VCaP (cell line): ENCODE measurements around the gene SOX10.

Experiments used
- H3K27ac ChIP-seq: fragments of 450-650 bp; 2 replicates; pipeline ENCODE4 v1.5.1; 2017
- TF ChIP-seq, protein P1 (sequence below): fragments of 450-650 bp; conservative IDR thresholded peaks from 2 replicates; pipeline ENCODE4 v1.5.1; 2017; ENCODE audit warnings: mild to moderate bottlenecking, moderate library complexity

The SOX10 gene

DNA sequence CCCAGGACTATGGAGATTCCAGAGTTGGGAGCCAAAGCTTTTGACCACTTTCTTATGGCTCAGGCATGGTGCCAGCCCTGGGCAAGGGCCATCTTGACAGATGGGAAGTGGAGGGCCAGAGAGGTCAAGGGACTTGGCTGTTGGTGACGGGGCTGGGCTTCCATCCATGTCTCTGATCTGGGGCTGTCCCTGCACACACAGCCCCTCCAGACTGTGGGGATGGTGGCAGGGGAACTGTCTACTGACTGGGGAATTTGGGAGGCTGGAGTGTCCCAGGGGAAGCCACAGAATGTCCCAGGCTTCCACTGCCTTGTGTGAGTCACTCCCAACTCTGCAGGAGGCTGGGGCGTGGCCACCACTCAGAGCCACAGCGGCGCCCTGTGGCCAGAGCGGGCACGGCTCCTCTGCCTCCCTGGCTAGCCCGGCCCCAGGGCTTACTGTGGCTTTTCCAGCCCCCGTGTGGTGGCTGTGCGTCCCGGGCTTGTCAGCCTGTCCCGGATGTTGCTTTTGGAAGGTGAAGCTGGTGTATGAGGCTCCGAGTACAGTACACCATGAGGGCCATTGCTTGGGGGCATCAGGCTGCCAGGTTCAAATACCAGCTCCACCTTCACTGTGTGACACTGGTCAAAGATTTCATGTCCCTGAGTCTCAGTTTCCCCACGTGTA, 50.5 kb downstream of the SOX10 start:
- H3K27ac ChIP-seq = peak overlapping the region; percentile 49
- TF ChIP-seq, protein P1, sequence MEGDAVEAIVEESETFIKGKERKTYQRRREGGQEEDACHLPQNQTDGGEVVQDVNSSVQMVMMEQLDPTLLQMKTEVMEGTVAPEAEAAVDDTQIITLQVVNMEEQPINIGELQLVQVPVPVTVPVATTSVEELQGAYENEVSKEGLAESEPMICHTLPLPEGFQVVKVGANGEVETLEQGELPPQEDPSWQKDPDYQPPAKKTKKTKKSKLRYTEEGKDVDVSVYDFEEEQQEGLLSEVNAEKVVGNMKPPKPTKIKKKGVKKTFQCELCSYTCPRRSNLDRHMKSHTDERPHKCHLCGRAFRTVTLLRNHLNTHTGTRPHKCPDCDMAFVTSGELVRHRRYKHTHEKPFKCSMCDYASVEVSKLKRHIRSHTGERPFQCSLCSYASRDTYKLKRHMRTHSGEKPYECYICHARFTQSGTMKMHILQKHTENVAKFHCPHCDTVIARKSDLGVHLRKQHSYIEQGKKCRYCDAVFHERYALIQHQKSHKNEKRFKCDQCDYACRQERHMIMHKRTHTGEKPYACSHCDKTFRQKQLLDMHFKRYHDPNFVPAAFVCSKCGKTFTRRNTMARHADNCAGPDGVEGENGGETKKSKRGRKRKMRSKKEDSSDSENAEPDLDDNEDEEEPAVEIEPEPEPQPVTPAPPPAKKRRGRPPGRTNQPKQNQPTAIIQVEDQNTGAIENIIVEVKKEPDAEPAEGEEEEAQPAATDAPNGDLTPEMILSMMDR = peak; percentile 97

DNA sequence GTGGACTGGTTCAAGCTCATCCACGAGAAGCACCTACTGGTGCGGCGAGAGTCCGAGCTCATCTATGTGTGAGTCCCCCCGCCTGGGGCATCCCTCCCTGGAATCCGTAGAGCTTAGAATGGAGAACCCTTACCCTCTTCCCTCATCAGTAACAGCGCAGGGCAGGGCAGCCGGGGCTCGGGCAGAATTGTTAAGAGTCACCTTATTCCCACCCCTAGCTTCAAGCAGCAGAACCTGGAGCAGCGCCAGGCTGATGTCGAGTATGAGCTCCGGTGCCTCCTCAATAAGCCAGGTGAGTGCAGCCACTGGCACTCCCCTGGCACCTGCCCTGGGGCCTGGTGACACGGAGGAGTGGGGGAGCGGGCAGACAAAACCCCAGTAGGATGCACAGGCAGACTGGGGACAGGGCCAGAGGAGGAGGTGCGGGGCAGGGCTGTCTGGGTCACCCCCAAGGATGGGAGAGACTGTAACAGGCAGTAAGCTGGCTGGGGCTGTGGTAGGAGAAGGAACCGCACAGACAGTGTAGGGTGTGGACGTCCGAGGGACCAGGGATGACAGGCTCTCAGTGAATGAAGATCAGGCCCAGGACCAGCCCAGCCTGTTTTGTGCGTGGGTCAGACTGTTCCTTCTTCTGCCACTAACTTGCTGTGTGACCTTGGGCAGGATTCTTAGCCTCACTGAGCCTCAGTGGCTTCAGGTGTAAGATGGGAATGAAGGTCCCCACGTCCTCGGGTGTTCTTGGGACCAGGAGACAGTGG, 51.4 kb downstream of the SOX10 start:
- TF ChIP-seq, protein P1 = no peak
- H3K27ac ChIP-seq = 0 out of 2 replicates have a peak overlapping the region, but pooled peaks have one; percentile 49

DNA sequence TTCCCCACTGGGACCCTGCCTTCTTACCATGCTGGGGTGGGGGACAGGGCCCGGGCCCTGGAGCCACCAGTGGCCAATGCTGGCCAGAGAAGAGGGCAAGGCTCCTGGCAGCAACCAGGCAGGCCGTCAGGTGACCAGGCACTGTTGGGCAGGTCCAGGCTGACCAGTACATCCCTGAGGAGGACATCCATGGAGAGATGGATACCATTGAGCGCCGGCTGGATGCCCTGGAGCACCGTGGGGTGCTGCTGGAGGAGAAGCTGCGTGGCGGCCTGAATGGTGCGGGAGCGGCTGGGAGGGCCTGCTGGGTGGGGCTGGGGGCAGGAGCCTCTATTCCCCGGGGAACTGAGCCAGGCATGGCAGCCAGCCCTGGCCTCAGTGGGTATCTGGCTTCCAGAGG, 52.0 kb downstream of the SOX10 start:
- TF ChIP-seq, protein P1 = no peak
- H3K27ac ChIP-seq = no peak overlapping the region

DNA sequence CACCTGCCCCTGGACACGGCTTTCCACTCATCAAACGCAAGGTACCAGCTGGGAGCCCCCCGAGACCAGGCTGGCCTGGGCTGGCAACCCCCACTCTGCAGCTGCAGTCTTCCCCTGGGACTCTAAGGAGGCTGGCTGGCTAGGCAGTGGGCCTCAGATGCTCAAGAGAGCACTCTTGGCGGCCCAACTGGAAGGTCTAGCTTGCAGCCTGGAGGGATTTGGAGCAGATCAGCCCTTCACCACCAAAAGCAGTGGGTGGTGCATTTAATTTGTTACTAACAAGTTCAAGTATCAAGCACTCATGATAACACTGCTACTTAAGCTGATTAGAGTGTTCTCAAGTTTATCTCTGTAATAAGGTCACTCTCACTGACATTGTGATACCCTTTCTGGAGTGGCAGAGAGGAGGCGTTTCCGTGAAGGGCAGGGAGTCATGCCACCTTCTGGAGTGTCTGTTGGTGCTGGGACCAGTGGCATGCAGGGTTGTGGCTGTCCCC, 52.4 kb downstream of the SOX10 start:
- no peak overlapping the region for H3K27ac ChIP-seq
- TF ChIP-seq, protein P1 = no peak

DNA sequence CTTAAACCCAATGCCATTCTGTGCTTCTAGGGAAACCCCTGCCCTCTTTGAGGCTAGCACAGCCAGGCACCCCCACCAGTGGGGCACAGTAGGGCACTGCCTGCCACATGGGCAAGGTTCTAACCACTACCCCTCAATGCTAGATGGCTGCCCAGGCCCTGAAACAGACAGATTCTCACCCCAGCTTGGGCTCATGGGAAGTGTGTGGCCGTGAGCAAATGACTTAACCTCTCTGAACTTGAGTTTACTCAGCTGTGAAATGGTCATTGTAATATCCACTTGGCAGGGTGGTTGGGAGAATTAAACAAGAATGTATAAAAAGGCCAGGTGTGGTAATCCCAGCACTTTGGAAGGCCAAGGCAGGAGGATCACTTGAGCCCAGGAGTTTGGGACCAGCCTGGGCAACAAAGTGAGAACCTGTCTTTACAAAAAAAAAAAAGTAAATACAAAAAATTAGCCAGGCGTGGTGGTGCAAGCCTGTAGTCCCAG, 53.4 kb downstream of the SOX10 start:
- no peak overlapping the region for H3K27ac ChIP-seq
- TF ChIP-seq, protein P1 = 0 out of 2 replicates have a peak, but pooled peaks have one; percentile 15

DNA sequence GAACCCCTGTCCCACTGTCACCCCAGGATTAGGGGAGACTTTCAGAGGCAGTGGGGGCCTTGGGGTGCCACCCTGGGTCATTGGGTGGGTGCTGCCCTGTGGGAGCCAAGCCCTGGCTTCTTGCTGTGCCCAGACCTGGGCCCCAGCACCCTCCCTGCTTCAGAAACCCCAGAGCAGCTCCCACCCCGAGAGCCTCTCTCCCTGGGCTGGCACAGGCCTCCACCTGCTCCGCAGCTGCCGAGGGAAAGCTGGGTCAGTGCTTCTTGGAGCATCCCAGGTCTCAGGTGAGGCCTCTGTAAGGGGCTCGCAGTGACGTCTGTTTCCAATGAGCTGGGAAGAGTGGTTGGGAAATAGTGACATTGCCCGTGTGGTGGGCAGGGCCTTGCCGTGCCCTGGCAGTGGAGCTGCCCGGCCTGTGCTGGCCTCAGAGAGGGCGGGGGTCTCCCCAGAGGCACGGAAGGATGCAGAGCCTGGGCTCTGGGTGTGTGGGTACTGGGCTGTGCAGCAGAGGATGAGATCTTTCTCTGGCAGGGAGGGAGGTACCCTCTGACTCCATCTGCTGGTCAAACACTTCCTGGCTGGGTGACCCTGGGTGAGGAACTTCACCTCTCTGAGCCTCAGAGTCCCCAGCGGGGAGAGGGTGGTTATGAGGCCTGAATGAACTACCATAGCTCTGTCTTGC, 53.9 kb downstream of the SOX10 start:
- H3K27ac ChIP-seq = no peak overlapping the region
- TF ChIP-seq, protein P1 = peak; percentile 54; the same call in 1 of the 2 replicates

DNA sequence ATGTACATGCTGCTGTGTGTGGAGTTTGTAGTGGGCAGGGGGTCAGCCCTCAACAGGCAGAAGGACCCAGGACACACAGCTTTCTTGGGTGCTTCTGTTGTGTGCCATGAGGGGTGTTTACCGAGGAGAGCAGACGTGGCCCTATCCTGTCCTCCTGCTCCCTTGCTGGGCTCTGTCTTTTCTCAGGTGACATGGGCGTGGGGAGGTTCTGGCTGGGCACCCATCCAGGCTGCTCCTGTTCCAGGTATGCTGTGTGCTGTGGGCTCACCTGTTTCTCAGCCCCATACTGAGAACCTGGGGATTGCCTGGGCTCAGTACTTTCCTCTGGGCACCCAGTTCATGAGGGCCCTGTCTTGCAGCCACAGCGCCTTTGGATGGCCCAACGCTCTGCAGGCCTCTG, 55.0 kb downstream of the SOX10 start:
- TF ChIP-seq, protein P1 = no peak

More for the DNA sequence above, 55.0 kb downstream of the SOX10 start:
- H3K27ac ChIP-seq = no peak overlapping the region
